Activated CD8-positive, alpha-beta memory T cell treated with anti-CD3 and anti-CD28 coated beads, Interleukin-2, amount 50 U/mL, for 48 hours (primary cell): ENCODE measurements around the gene PGPEP1.
"Not testable (repeated sequence)": the region's sequence is repeated elsewhere in the genome, so short reads cannot be mapped to it uniquely, and the experiment has no call there.

ENCODE experiments used
- DNase-seq: peaks from one replicate; pipeline ENCODE4 v3.0.0-alpha.2; 2020

Gene PGPEP1

GRCh38 chr19:18336121-18336520, 4.3 kb upstream of the PGPEP1 start:
- DNase-seq, result no peak

DNA sequence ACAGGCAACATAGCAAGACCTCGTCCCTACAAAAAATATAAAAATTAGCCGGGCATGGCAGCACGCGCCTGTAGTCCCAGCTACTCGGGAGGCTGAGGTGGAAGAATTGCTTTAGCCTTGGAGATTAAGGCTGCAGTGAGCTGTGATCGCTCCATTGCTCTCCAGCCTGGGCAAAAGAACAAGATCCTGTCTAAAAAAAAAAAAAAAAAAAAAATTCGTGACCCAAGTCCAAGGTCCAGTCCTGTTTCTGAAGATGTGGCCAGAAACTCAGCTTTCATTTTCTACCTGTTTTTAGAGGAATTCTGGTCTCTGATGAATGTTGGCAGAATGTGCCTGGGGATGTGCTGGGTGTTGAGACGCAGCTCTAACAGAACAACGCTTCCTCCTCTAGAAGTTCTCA, 1.9 kb upstream of the PGPEP1 start:
- no peak for DNase-seq

DNA sequence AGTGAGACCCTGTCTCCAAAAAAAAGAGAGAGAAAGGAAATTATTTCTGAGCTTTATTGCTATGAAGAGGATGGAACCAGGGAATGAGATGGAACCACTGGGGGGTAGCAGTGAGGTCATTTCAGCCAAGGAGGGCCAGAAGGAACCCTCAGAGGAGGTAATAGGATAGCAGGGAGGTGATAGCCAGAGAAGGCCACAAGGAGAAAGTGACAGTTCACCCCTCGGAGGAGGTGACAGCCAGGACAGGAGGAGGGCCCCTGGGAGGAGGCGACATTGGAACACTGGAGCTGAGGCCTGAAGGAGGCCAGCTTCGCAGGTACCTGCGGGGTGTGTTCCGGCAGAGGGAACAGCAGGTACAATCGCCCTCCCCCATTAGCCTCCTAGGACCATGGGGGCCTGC, 675 bp upstream of the PGPEP1 start:
- no peak for DNase-seq

- DNase-seq, result peak; percentile 84
These were observed 831 bp downstream of the PGPEP1 start for GRCh38 chr19:18340990-18341868.

DNA sequence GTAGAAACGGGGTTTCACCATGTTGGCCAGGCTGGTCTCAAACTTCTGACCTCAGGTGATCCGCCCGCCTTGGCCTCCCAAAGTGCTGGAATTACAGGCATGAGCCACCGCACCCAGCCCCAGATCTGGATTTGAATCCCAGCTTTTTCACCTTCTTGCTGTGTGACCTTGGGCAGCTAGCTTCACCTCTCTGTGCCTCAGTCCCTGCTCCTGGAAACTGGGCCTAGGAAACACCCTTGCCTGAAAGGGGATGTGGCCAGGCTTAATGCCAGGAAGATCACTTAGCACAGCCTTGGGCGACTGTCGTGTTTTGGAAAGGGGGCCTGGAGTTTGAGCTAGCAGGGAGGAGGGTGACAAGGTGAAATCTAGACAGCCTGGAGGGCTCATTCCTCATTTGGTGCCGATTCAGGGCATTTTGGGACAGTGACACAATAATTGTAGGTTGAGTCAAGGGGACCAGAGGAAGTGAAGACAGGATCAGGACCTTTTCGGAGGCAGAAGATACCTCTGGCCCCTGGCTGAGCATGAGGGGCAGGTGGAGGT, 1.8 kb downstream of the PGPEP1 start:
- DNase-seq, result no peak

- no peak for DNase-seq
These were observed 4.2 kb downstream of the PGPEP1 start for GRCh38 chr19:18344582-18344950.

GRCh38 chr19:18345296-18345695, 4.9 kb downstream of the PGPEP1 start:
- DNase-seq, result no peak

GRCh38 chr19:18346091-18346490, 5.7 kb downstream of the PGPEP1 start:
- DNase-seq, result no peak

GRCh38 chr19:18348171-18348570, 7.8 kb downstream of the PGPEP1 start:
- DNase-seq, result no peak

GRCh38 chr19:18348818-18349339, 8.5 kb downstream of the PGPEP1 start:
- DNase-seq, result not testable (repeated sequence)

GRCh38 chr19:18349524-18350128, 9.2 kb downstream of the PGPEP1 start:
- no peak for DNase-seq

DNA sequence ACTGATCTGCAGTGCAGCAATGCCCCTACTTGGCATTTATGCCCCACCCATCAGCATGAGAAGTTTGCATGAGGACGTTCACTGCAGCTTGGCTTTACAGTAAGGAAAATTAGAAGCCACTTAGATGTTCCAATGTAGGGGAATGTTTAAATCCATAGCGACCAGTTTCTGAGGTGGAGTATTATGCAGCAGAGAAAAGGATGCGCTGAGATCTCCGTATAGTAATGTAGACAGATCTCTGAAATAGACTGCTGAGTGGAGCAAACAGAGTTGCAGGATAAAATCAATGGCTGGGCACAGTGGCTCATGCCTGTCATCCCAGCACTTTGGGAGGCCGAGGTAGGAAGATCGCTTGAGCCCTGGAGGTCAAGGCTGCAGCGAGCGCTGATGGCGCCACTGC, 10.1 kb downstream of the PGPEP1 start:
- no peak for DNase-seq

GRCh38 chr19:18351544-18351943, 11.1 kb downstream of the PGPEP1 start:
- DNase-seq, result no peak

DNA sequence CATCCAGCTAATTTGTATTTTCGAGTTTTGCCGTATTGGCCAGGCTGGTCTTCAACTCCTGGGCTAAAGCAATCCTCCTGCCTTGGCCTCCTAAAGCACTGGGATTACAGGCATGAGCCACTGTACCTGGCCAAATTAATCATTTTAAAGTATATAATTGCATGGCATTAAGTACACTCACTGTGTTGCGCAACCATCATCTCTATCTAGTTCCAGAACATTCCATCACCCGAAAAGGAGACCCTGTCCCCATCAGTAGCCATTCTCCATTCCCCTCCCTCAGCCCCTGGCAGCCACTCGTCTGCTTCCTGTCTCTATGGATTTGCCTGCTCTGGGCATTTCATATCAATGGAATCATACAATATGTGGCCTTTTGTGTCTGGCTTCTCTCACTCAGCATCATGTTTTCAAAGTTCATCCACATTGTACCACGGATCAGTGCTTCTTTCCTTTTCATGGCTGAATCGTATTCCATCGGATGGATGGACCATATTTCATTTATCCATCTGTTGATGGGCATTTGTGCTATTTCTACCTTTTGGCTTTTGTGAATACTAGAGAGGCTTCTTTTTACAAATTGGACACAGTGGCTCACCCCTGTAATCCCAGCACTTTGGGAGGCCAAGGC, 13.1 kb downstream of the PGPEP1 start:
- no peak for DNase-seq

GRCh38 chr19:18354743-18355142, 14.3 kb downstream of the PGPEP1 start:
- DNase-seq, result not testable (repeated sequence)

GRCh38 chr19:18357041-18357440, 16.6 kb downstream of the PGPEP1 start:
- no peak for DNase-seq

DNA sequence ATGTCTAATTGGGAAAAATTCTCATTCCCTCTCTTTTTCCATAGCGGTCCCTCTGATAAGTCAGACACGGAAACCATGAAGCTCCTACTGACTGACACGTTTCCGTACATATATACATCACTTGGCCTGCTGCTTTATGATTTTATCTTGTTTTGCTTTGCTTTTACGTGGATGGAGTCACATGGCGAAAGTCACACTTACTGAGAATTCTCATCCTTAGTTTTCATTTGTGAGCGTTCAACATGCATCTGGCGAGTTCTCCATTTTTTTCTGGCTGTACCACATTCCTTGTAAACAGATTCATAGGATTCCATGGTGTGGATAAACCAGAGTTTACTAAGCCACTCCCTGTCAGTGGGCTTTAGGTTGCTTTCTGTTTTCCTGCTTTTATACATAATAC, 21.2 kb downstream of the PGPEP1 start:
- DNase-seq, result no peak

GRCh38 chr19:18362934-18363542, 22.6 kb downstream of the PGPEP1 start:
- DNase-seq, result no peak

DNA sequence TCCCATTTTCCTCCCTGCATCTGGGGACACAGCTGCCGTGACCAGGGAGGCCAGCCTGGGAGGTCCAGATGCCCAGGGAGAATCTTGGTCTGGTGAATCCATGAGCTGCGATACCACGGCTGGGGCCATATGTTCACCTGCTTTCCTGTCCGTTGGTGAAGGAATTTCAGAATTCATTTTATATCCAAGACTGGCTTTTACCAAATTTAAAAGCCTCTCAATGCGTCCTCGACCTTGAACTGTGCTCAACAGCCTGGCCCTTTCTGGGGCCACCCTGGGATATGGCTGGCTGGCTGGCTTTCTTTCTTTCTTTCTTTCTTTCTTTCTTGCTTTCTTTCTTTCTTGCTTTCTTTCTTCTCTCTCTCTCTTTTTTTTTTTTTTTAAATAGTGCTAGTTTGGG, 23.4 kb downstream of the PGPEP1 start:
- no peak for DNase-seq

GRCh38 chr19:18364277-18364825, 24.0 kb downstream of the PGPEP1 start:
- not testable (repeated sequence) for DNase-seq

GRCh38 chr19:18364826-18365528, 24.6 kb downstream of the PGPEP1 start:
- DNase-seq, result no peak

GRCh38 chr19:18366021-18366435, 25.6 kb downstream of the PGPEP1 start:
- DNase-seq, result no peak
